SK-N-SH (cell line): ENCODE measurements around the gene PCGF1. TPM values are rescaled to one million over a fixed set of nuclear protein-coding genes. Genes with fewer than 3 reads are reported as not detected.

Experiments
- CTCF ChIA-PET: fragments of 300-600, 350-600 bp; formaldehyde crosslinking; extraction: SDS; loops from one replicate; lab custom pipeline; 2021; lab: Yijun Ruan, JAX
- POLR2A ChIA-PET: fragments of 350-600 bp; sonication (Branson Sonifier 250); formaldehyde crosslinking; extraction: SDS; loops from one replicate; lab custom pipeline; 2020; ENCODE audit warnings: antibody characterized with exemption, inconsistent platforms; lab: Yijun Ruan, JAX
- DNase-seq: peaks from one replicate; pipeline ENCODE4 v3.0.0; 2012
- H2AFZ ChIP-seq: fragments of 200-600 bp; sonication (generic); 2 replicates; pipeline ENCODE4 v1.8.1; 2016; ENCODE audit warnings: antibody characterized with exemption, mild to moderate bottlenecking, low read depth
- H3F3A ChIP-seq: fragments of 200-600 bp; sonication (generic); replicated peaks from 2 replicates; pipeline ENCODE3; 2016; ENCODE audit warnings: antibody characterized with exemption, mild to moderate bottlenecking; ENCODE audit not compliant: insufficient read depth
- H3K27ac ChIP-seq, 2 experiments: fragments of 200-500 bp in 1 of 2; fragments of 200-600 bp in 1 of 2; sonication (Bioruptor generic) in 1 of 2; sonication (generic), shearing (Covaris generic) in 1 of 2; 2 replicates each; pipeline versions ENCODE4 v1.5.1 to v1.6.1; 2014 to 2016; ENCODE audit warnings: low read depth in 2 of 2, inconsistent platforms in 1 of 2, low read length in 1 of 2, mild to moderate bottlenecking in 1 of 2, mixed read lengths in 1 of 2
- H3K27me3 ChIP-seq: fragments of 200-600 bp; sonication (generic), shearing (Covaris generic); 2 replicates; pipeline ENCODE4 v1.6.1; 2016; ENCODE audit warnings: mixed run types; ENCODE audit not compliant: insufficient read depth
- H3K36me3 ChIP-seq, 2 experiments: fragments of 200-500 bp in 1 of 2; fragments of 200-600 bp in 1 of 2; sonication (Bioruptor generic) in 1 of 2; sonication (generic) in 1 of 2; replicated peaks in 1 of 2; 2 replicates each; pipeline versions ENCODE3 to v1.5.1; 2014 to 2016; ENCODE audit warnings: low read length in 1 of 2, mild to moderate bottlenecking in 1 of 2; ENCODE audit not compliant: insufficient read depth in 2 of 2, control insufficient read depth in 1 of 2
- H3K4me1 ChIP-seq, 2 experiments: fragments of 200-500 bp in 1 of 2; fragments of 200-600 bp in 1 of 2; sonication (Bioruptor generic) in 1 of 2; sonication (generic), shearing (Covaris generic) in 1 of 2; 2 replicates each; pipeline versions ENCODE4 v1.5.1 to v1.6.1; 2014 to 2016; ENCODE audit warnings: low read depth in 1 of 2, low read length in 1 of 2, mixed run types in 1 of 2; ENCODE audit not compliant: insufficient read depth in 2 of 2, control insufficient read depth in 1 of 2
- H3K4me2 ChIP-seq: fragments of 200-600 bp; sonication (generic), shearing (Covaris generic); 2 replicates; pipeline ENCODE4 v1.6.1; 2017; ENCODE audit warnings: mixed run types
- H3K4me3 ChIP-seq, 2 experiments: fragments of 200-500 bp in 1 of 2; fragments of 200-600 bp in 1 of 2; sonication (Bioruptor generic) in 1 of 2; sonication (generic), shearing (Covaris generic) in 1 of 2; 2 replicates each; pipeline versions ENCODE4 v1.5.1 to v1.8.1; 2014 to 2016; ENCODE audit warnings: low read depth in 2 of 2, inconsistent platforms in 1 of 2, low read length in 1 of 2, mild to moderate bottlenecking in 1 of 2, mixed read lengths in 1 of 2, moderate library complexity in 1 of 2
- H3K79me2 ChIP-seq: fragments of 200-600 bp; sonication (generic); 2 replicates; pipeline ENCODE4 v1.8.1; 2017; ENCODE audit warnings: mild to moderate bottlenecking; ENCODE audit not compliant: insufficient read depth
- H3K9ac ChIP-seq: fragments of 200-600 bp; sonication (generic); 2 replicates; pipeline ENCODE4 v1.6.1; 2017; ENCODE audit warnings: mixed run types
- H3K9me2 ChIP-seq: fragments of 200-600 bp; sonication (generic); 2 replicates; pipeline ENCODE4 v1.6.1; 2017; ENCODE audit warnings: mixed run types
- H3K9me3 ChIP-seq: fragments of 200-600 bp; sonication (generic); 2 replicates; pipeline ENCODE4 v1.6.1; 2017; ENCODE audit warnings: mixed run types, mild to moderate bottlenecking, moderate library complexity
- H4K20me1 ChIP-seq: fragments of 200-600 bp; sonication (generic); 2 replicates; pipeline ENCODE4 v1.6.1; 2017; ENCODE audit warnings: mild to moderate bottlenecking, mixed run types; ENCODE audit not compliant: insufficient read depth
- ELF1 ChIP-seq: IDR thresholded peaks from 2 replicates; pipeline ENCODE4 v1.4.0; 2012
- EZH2phosphoT487 ChIP-seq: fragments of 200-600 bp; sonication (generic); IDR thresholded peaks from 2 replicates; pipeline ENCODE4 v1.6.1; 2017; ENCODE audit warnings: low read depth, mixed run types, mild to moderate bottlenecking, antibody characterized with exemption, moderate library complexity, borderline replicate concordance
- GABPA ChIP-seq: IDR thresholded peaks from 2 replicates; pipeline ENCODE4 v1.4.0; 2012; ENCODE audit warnings: low read depth, mild to moderate bottlenecking
- MXI1 ChIP-seq: IDR thresholded peaks from 2 replicates; pipeline ENCODE4 v1.6.1; 2012; ENCODE audit warnings: mild to moderate bottlenecking, low read depth, low read length, improper control_type of control experiment
- NFIC ChIP-seq: IDR thresholded peaks from 2 replicates; pipeline ENCODE4 v1.4.0; 2012; ENCODE audit warnings: borderline replicate concordance
- NRF1 ChIP-seq: IDR thresholded peaks from 2 replicates; pipeline ENCODE4 v1.6.1; 2012; ENCODE audit warnings: low read depth, mild to moderate bottlenecking, low read length
- RAD21 ChIP-seq: IDR thresholded peaks from 2 replicates; pipeline ENCODE4 v1.6.1; 2012; ENCODE audit warnings: mild to moderate bottlenecking, low read length
- RCOR1 ChIP-seq: fragments of 150-350 bp; IDR thresholded peaks from 2 replicates; pipeline ENCODE4 v1.6.1; 2017; ENCODE audit warnings: antibody characterized with exemption, low read length
- RFX5 ChIP-seq: IDR thresholded peaks from 2 replicates; pipeline ENCODE4 v1.6.1; 2012; ENCODE audit warnings: mild to moderate bottlenecking, improper control_type of control experiment, low read length
- RXRA ChIP-seq: IDR thresholded peaks from 2 replicates; pipeline ENCODE4 v1.4.0; 2012; ENCODE audit warnings: low read depth, mild to moderate bottlenecking, borderline replicate concordance
- TCF12 ChIP-seq: IDR thresholded peaks from 2 replicates; pipeline ENCODE4 v1.4.0; 2012
- WGBS: methylation state at CpG from one replicate; pipeline ENCODE4 v1.1.6; 2017; ENCODE audit warnings: low lambda C conversion rate; 5-methylcytosine and 5-hydroxymethylcytosine counted together
- polyA plus RNA-seq, 3 experiments: library from polyadenylated mRNA; depleted of rRNA; stranded (reverse); fragments of >200 nt; gene quantifications; 2 replicates each; pipeline ENCODE4 v1.2.3, GENCODE V29; 2012
- TF ChIP-seq, protein P1 (sequence below): IDR thresholded peaks from 2 replicates; pipeline ENCODE4 v1.4.0; 2012; ENCODE audit warnings: low read depth, borderline replicate concordance
- TF ChIP-seq, protein P2 (sequence below): IDR thresholded peaks from 2 replicates; pipeline ENCODE4; 2012
- TF ChIP-seq, protein P3 (sequence below): fragments of 150-350 bp; IDR thresholded peaks from 2 replicates; pipeline ENCODE4 v1.6.1; 2017; ENCODE audit warnings: antibody characterized with exemption, low read length, low read depth, borderline replicate concordance

PCGF1 gene
- polyA plus RNA-seq, 1 of the 3 experiments (the other 2 are of a cell fraction) = 44.9 TPM

DNA sequence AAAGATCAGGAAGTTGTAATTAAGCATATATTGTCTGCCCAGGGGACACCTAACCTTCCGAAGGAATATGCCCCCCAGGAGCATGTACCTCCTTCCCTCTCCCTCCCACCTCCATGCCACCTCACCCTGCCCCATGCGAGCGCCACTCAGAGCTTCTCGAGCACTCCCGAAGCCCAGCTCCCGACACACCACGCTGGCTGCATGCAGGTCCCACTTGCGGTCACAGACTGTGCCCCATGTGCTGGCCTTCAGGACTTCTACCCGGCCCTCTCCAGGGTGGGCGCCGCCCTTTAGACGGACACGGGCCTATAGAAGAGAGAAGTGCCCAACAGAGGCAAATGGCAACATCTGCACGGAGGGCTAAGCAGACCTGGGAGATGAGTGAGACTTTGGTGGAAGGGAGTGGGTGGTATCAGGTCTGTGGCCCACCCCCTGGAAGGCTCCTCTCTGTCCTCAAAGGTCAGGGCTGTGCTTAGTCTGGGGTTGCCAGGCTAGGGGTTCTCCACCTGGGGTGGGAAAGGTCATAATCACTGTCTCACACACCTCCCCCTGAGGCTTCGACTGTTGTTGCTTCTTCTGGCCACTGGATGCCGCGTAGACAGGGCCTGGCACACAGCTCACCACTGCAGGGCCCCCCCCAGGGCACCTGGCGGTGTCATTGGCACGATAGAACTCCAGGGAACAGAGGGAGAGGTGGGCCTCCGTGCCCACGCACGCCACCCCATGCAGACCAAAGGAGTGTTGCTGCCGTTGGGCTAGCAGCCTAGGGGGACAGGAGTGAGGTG lies 28.9 kb upstream of the PCGF1 start:
- no peaks in the 10 kb centered on the region for H3K9me3 ChIP-seq
- peaks cover 6% of the 10 kb centered on the region; the same call in 1 of the 2 replicates for H3K79me2 ChIP-seq
- TF ChIP-seq, protein P1, sequence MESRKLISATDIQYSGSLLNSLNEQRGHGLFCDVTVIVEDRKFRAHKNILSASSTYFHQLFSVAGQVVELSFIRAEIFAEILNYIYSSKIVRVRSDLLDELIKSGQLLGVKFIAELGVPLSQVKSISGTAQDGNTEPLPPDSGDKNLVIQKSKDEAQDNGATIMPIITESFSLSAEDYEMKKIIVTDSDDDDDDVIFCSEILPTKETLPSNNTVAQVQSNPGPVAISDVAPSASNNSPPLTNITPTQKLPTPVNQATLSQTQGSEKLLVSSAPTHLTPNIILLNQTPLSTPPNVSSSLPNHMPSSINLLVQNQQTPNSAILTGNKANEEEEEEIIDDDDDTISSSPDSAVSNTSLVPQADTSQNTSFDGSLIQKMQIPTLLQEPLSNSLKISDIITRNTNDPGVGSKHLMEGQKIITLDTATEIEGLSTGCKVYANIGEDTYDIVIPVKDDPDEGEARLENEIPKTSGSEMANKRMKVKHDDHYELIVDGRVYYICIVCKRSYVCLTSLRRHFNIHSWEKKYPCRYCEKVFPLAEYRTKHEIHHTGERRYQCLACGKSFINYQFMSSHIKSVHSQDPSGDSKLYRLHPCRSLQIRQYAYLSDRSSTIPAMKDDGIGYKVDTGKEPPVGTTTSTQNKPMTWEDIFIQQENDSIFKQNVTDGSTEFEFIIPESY = no peak
- TF ChIP-seq EZH2phosphoT487 (no peak), RCOR1 (no peak), RAD21 (no peak)
- H3K9ac ChIP-seq = no peak overlapping the region
- H4K20me1 ChIP-seq = no peaks in the 10 kb centered on the region
- ChIA-PET POLR2A (interaction anchor here (0.7 kb wide), 1 partner anchor 10 kb away, joined by 3 read pairs; no protein-coding TSS in a partner anchor), CTCF (interaction anchor here (2.1 to 7.8 kb wide), 2 partner anchors 30 to 54 kb away, joined by 7 to 102 read pairs; partner anchors contain the start of genes CCDC142, PCGF1 and TTC31)
- peaks cover 2 to 5% of the 10 kb centered on the region in 2 experiments; a peak in 3 of 4 replicates for H3K4me1 ChIP-seq
- H3K27me3 ChIP-seq = no peaks in the 10 kb centered on the region
- peaks cover 18% of the 10 kb centered on the region for H3F3A ChIP-seq
- no peak overlapping the region for H2AFZ ChIP-seq
- H3K9me2 ChIP-seq = no peaks in the 10 kb centered on the region
- no peak overlapping the region for H3K4me2 ChIP-seq
- peaks cover 10 to 26% of the 10 kb centered on the region in 2 experiments for H3K36me3 ChIP-seq
- H3K4me3 ChIP-seq = no peak overlapping the region
- no peak overlapping the region for H3K27ac ChIP-seq
- DNase-seq = no peak
- WGBS = 88% methylated on average over 21 of the region's 23 CpGs

DNA sequence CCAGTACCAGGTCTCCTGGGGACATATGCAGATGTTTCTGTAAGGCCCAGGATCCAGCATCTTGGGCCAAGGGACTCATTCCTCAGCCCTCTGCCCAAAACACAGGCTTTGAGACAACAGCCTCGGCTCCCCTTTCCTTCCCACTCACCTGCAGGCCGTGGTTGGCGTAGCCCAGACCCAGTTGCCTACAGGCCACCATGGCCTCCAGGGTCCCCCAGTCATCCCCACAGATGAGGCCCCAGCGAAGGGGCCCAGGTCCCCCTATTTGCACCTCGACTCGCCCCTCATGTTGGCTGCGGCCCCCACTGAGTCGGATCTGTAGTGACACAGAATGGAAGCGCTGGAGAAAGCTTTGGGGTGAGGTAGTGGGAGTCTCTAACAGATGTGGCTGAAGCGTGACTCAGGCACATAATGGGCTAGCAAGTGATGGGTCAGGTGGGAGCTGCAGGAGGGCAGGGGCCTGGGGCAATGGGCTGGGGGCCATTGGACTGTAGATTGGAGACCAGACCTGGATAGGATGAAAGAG lies 28.0 kb upstream of the PCGF1 start:
- POLR2A ChIA-PET = interaction anchor here (0.7 kb wide), 1 partner anchor 9 kb away, joined by 3 read pairs; no protein-coding TSS in a partner anchor
- 88% methylated on average over 8 of the region's 10 CpGs for WGBS
- Histone ChIP-seq H3K9ac (no peak overlapping the region), H3K36me3 (peaks cover 10 to 25% of the 10 kb centered on the region in 2 experiments)
- TF ChIP-seq, protein P2, sequence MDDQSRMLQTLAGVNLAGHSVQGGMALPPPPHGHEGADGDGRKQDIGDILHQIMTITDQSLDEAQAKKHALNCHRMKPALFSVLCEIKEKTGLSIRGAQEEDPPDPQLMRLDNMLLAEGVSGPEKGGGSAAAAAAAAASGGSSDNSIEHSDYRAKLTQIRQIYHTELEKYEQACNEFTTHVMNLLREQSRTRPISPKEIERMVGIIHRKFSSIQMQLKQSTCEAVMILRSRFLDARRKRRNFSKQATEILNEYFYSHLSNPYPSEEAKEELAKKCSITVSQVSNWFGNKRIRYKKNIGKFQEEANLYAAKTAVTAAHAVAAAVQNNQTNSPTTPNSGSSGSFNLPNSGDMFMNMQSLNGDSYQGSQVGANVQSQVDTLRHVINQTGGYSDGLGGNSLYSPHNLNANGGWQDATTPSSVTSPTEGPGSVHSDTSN = no peak
- TF ChIP-seq MXI1 (no peak), NFIC (no peak), GABPA (no peak), ELF1 (no peak), RCOR1 (no peak), TCF12 (no peak), RFX5 (no peak), RXRA (no peak), NRF1 (no peak)
- TF ChIP-seq, protein P3, sequence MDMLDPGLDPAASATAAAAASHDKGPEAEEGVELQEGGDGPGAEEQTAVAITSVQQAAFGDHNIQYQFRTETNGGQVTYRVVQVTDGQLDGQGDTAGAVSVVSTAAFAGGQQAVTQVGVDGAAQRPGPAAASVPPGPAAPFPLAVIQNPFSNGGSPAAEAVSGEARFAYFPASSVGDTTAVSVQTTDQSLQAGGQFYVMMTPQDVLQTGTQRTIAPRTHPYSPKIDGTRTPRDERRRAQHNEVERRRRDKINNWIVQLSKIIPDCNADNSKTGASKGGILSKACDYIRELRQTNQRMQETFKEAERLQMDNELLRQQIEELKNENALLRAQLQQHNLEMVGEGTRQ = no peak
- TF ChIP-seq, all 33 proteins: peak for 0
- no peak overlapping the region for H3K4me3 ChIP-seq
- no peak overlapping the region for H3K4me2 ChIP-seq
- peaks cover 14% of the 10 kb centered on the region for H3K79me2 ChIP-seq
- H2AFZ ChIP-seq = no peak overlapping the region
- H3K9me3 ChIP-seq = no peaks in the 10 kb centered on the region
- H3K27ac ChIP-seq = no peak overlapping the region
- peaks cover 8 to 12% of the 10 kb centered on the region in 2 experiments; a peak in 3 of 4 replicates for H3K4me1 ChIP-seq
- H3K9me2 ChIP-seq = no peaks in the 10 kb centered on the region
- H3F3A ChIP-seq = peaks cover 18% of the 10 kb centered on the region
- H3K27me3 ChIP-seq = no peaks in the 10 kb centered on the region
- DNase-seq = no peak
- H4K20me1 ChIP-seq = no peaks in the 10 kb centered on the region
- CTCF ChIA-PET = interaction anchor here (2.1 to 7.8 kb wide), 3 partner anchors 29 to 53 kb away, joined by 7 to 102 read pairs (median 71); partner anchors contain the start of genes CCDC142, PCGF1 and TTC31
